Endothelial cell of umbilical vein (primary cell): ENCODE measurements around the gene CFTR. TPM values are rescaled to one million over a fixed set of nuclear protein-coding genes. Genes with fewer than 3 reads are reported as not detected.

Experiments
- BruUV-seq: library from RNA; stranded (reverse); fragments of 400-500 nt; replicated peaks from 2 replicates; lab custom pipeline; 2021; lab: Mats Ljungman, UMichigan
- CTCF ChIA-PET: fragments of 300-600, 350-600 bp; sonication (Branson Sonifier 250); formaldehyde crosslinking; loops from one replicate; lab custom pipeline; 2021; ENCODE audit warnings: antibody characterized with exemption, inconsistent platforms; lab: Charles Lee
- POLR2A ChIA-PET: fragments of 300-600, 350-600 bp; sonication (Branson Sonifier 250); formaldehyde crosslinking; loops from one replicate; lab custom pipeline; 2021; ENCODE audit warnings: antibody characterized with exemption, inconsistent platforms; lab: Charles Lee
- DNase-seq: peaks from one replicate; pipeline ENCODE4 v3.0.0-alpha.2; 2011; ENCODE audit warnings: low read depth, low spot score
- FAIRE-seq: peaks from 2 replicates; lab custom pipeline; 2011; peaks lifted over from hg19 to GRCh38; lab: Jason Lieb, UNC
- H2AFZ ChIP-seq: 2 replicates; pipeline ENCODE4 v1.6.0; 2012; ENCODE audit warnings: low read depth, low read length, control low read depth, inconsistent platforms
- H3K27ac ChIP-seq: 2 replicates; pipeline ENCODE4 v1.5.1; 2011; ENCODE audit warnings: low read depth, mild to moderate bottlenecking, control low read depth, low read length, moderate library complexity; ENCODE audit not compliant: insufficient read depth
- H3K27me3 ChIP-seq, 2 experiments: 2 replicates each; pipeline versions ENCODE4 v1.6.0 to v1.6.1; 2011; ENCODE audit warnings: low read length in 2 of 2, mixed read lengths in 1 of 2; ENCODE audit not compliant: control insufficient read depth in 2 of 2, insufficient read depth in 2 of 2
- H3K36me3 ChIP-seq, 2 experiments: 2 replicates in 1 of 2; 3 replicates in 1 of 2; pipeline ENCODE4 v1.5.1; 2011; ENCODE audit warnings: low read length in 2 of 2, mild to moderate bottlenecking in 1 of 2, moderate library complexity in 1 of 2; ENCODE audit not compliant: control insufficient read depth in 2 of 2, insufficient read depth in 2 of 2; ENCODE audit errors: extremely low read depth in 1 of 2
- H3K4me1 ChIP-seq: 3 replicates; pipeline ENCODE4 v1.5.1; 2011; ENCODE audit warnings: mild to moderate bottlenecking, low read length; ENCODE audit not compliant: control insufficient read depth, insufficient read depth; ENCODE audit errors: extremely low read depth
- H3K4me2 ChIP-seq: 2 replicates; pipeline ENCODE4 v1.6.1; 2011; ENCODE audit warnings: low read length, control low read depth, mixed read lengths; ENCODE audit not compliant: insufficient read depth
- H3K4me3 ChIP-seq, 3 experiments: fragments of 200-600 bp in 1 of 3; sonication (generic), shearing (Covaris generic) in 1 of 3; replicated peaks in 1 of 3; 2 replicates each; pipeline ENCODE4 v1.5.1; 2011 to 2016; ENCODE audit warnings: control low read depth in 3 of 3, low read length in 3 of 3, mild to moderate bottlenecking in 2 of 3, inconsistent platforms in 1 of 3, low read depth in 1 of 3, moderate library complexity in 1 of 3; ENCODE audit not compliant: insufficient read depth in 1 of 3
- H3K79me2 ChIP-seq: 2 replicates; pipeline ENCODE4 v1.6.0; 2012; ENCODE audit warnings: low read length, inconsistent platforms; ENCODE audit not compliant: control insufficient read depth, insufficient read depth
- H3K9ac ChIP-seq: replicated peaks from 2 replicates; pipeline ENCODE3; 2011; ENCODE audit warnings: low read length, control low read depth; ENCODE audit not compliant: insufficient read depth; ENCODE audit errors: extremely low read depth
- H3K9me1 ChIP-seq: replicated peaks from 3 replicates; pipeline ENCODE4 v1.6.0; 2011; ENCODE audit warnings: mild to moderate bottlenecking, low read length; ENCODE audit not compliant: control insufficient read depth, insufficient read depth; ENCODE audit errors: extremely low read depth
- H3K9me3 ChIP-seq: replicated peaks from 2 replicates; pipeline ENCODE4 v1.5.1; 2012; ENCODE audit warnings: low read length, inconsistent platforms; ENCODE audit not compliant: control insufficient read depth, insufficient read depth
- H4K20me1 ChIP-seq: replicated peaks from 2 replicates; pipeline ENCODE3; 2011; ENCODE audit warnings: mild to moderate bottlenecking, low read length; ENCODE audit not compliant: control insufficient read depth, insufficient read depth; ENCODE audit errors: extremely low read depth
- CTCF ChIP-seq, 2 donors: IDR thresholded peaks; 1 replicate in 1 of 2; 2 replicates in 1 of 2; pipeline ENCODE4 v1.5.1; 2011; ENCODE audit warnings: low read length in 2 of 2, mild to moderate bottlenecking in 2 of 2, moderate library complexity in 2 of 2, control low read depth in 1 of 2, inconsistent platforms in 1 of 2, low read depth in 1 of 2; ENCODE audit not compliant: insufficient read depth in 1 of 2; ENCODE audit errors: extremely low read depth in 1 of 2
- EZH2 ChIP-seq: IDR thresholded peaks from 2 replicates; pipeline ENCODE4 v1.6.1; 2012; ENCODE audit warnings: borderline replicate concordance, low read depth, mild to moderate bottlenecking, moderate library complexity, low read length, inconsistent platforms; ENCODE audit not compliant: severe bottlenecking
- FOS ChIP-seq: IDR thresholded peaks from 2 replicates; pipeline ENCODE4 v1.6.1; 2011; ENCODE audit warnings: mild to moderate bottlenecking, low read length, moderate library complexity, borderline replicate concordance; ENCODE audit not compliant: insufficient read depth
- GATA2 ChIP-seq: IDR thresholded peaks from 2 replicates; pipeline ENCODE4 v1.7.0; 2011; ENCODE audit warnings: low read depth, mild to moderate bottlenecking, moderate library complexity, mixed read lengths, low read length; ENCODE audit not compliant: insufficient read length, insufficient read depth
- JUN ChIP-seq: IDR thresholded peaks from 2 replicates; pipeline ENCODE4 v1.6.1; 2011; ENCODE audit warnings: borderline replicate concordance, low read depth; ENCODE audit not compliant: insufficient read length, insufficient read depth
- MYC ChIP-seq: IDR thresholded peaks from one replicate; pipeline ENCODE4 v1.6.1; 2011; ENCODE audit warnings: mild to moderate bottlenecking, low read depth, low read length
- POLR2A ChIP-seq: IDR thresholded peaks from 2 replicates; pipeline ENCODE4 v1.6.1; 2012; ENCODE audit warnings: low read depth, mild to moderate bottlenecking, control low read depth, low read length
- POLR2AphosphoS5 ChIP-seq: IDR thresholded peaks from 2 replicates; pipeline ENCODE4 v1.6.1; 2012; ENCODE audit warnings: low read depth, mild to moderate bottlenecking, control low read depth, low read length, moderate library complexity; ENCODE audit not compliant: insufficient read depth
- dilution Hi-C: fragments of 300-500 bp; cut with MboI; formaldehyde crosslinking; loops from one replicate; pipeline ENCODE4 v1.15.0; 2019; ENCODE audit warnings: low sequenced_read_pairs; ENCODE audit not compliant: extremely low pct_ligation_motif_present
- intact Hi-C: fragments of 100-400 bp; cut with micrococcal nuclease; formaldehyde crosslinking; loops from one replicate; pipeline ENCODE4 v1.10.0; 2022
- polyA plus RNA-seq, 4 experiments: library from polyadenylated mRNA; depleted of rRNA in 3 of 4; stranded (reverse) in 3 of 4; unstranded in 1 of 4; fragments of >200 nt; gene quantifications; 2 replicates each; pipeline versions ENCODE4 v1.2.1 to v1.2.3, GENCODE V29; 2011 to 2012; ENCODE audit warnings: missing spikeins in 1 of 4
- total RNA-seq: library from RNA; stranded (reverse); gene quantifications from 2 replicates; pipeline ENCODE4 v1.2.3, GENCODE V29; 2021
- TF ChIP-seq, protein P1 (sequence below): IDR thresholded peaks from 2 replicates; pipeline ENCODE4 v1.6.1; 2011; ENCODE audit not compliant: insufficient read depth, insufficient read length

CFTR gene
- total and polyA plus RNA-seq, 2 donors (not counting 3 experiments of a cell fraction or from before 2014, with no cell fraction given), result 0.03 TPM; not detected in 1

GRCh38 chr7:117548035-117548434 lies 68.2 kb downstream of the CFTR start:
- Histone ChIP-seq H3K9me1 (no peaks in the 10 kb centered on the region), H3K27me3 (no peaks in the 10 kb centered on the region), H3K4me2 (no peak overlapping the region), H4K20me1 (no peaks in the 10 kb centered on the region), H2AFZ (no peak overlapping the region), H3K9me3 (no peaks in the 10 kb centered on the region), H3K79me2 (no peaks in the 10 kb centered on the region), H3K36me3 (no peaks in the 10 kb centered on the region), H3K4me3 (no peak overlapping the region), H3K4me1 (no peaks in the 10 kb centered on the region), H3K27ac (no peak overlapping the region), H3K9ac (no peak overlapping the region)
- BruUV-seq, result no TSS peak
- ChIA-PET POLR2A (no interaction called here), CTCF (interaction anchor here (1.1 to 1.8 kb wide), 3 partner anchors 10 to 89 kb away, joined by 3 to 4 read pairs (median 4); no protein-coding TSS in a partner anchor)
- intact Hi-C loops, result no loop called here
- TF ChIP-seq FOS (no peak), JUN (no peak), EZH2 (no peak), GATA2 (no peak), MYC (no peak), POLR2AphosphoS5 (no peak), POLR2A (no peak), CTCF (IDR thresholded peaks at IDR 0.05; ENCODE audit: extremely low read depth in 1 of 2, insufficient read depth in 1 of 2, low read depth in 1 of 2, low read length in 2 of 2) (no peak)
- TF ChIP-seq, protein P1, sequence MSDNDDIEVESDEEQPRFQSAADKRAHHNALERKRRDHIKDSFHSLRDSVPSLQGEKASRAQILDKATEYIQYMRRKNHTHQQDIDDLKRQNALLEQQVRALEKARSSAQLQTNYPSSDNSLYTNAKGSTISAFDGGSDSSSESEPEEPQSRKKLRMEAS, result no peak
- dilution Hi-C loops, result no loop called here
- FAIRE-seq (no peak), DNase-seq (no peak)
